ENCODE measurements around the gene ENOSF1. TPM values are rescaled to one million over a fixed set of nuclear protein-coding genes. Genes with fewer than 3 reads are reported as not detected.
A peak's percentile ranks its signal among the peaks of the same experiment; 100 is the strongest.
"Not testable (repeated sequence)": the region's sequence is repeated elsewhere in the genome, so short reads cannot be mapped to it uniquely, and the experiment has no call there.

Gene ENOSF1
- 10 to 100 TPM; 92.6 to 97.4 TPM for total RNA-seq

GRCh38 chr18:712401-713134, at the start of gene ENOSF1:
Gene ENOSF1 (minus strand): TSS chr18:712630. CDS start chr18:712587, 43 bp downstream.
- peak; percentile 95 for DNase-seq
- H3K4me1 Mint-ChIP-seq: peaks cover 53% of the 10 kb centered on the region
- peak within 1 kb of the TSS; percentile 94 for H3K4me3 Mint-ChIP-seq
- CTCF ChIA-PET: interaction anchor here (0.5 to 2.4 kb wide), 12 partner anchors 12 to 1642 kb away, joined by 3 to 23 read pairs (median 4); no protein-coding TSS in a partner anchor
- H3K36me3 Mint-ChIP-seq (ENCODE audit: low read depth): peaks cover 33% of the 10 kb centered on the region
- POLR2A ChIA-PET: interaction anchor here (0.6 to 1.0 kb wide), 9 partner anchors 10 to 118 kb away, joined by 3 to 6 read pairs (median 4); partner anchors contain the start of gene TYMS
- ATAC-seq: peak; percentile 91
- H3K27me3 Mint-ChIP-seq: no peaks in the 10 kb centered on the region
- H3K9me3 Mint-ChIP-seq (ENCODE audit: low read depth): no peaks in the 10 kb centered on the region
- intact Hi-C loops (cut with DNase I, micrococcal nuclease): loop anchor here (1.0 to 5.0 kb wide), 10 partner anchors 54 to 1942 kb away; partner anchors contain the start of genes CLUL1 (in 1 of the 2), SMCHD1 (in 1 of the 2), THOC1 (in 1 of the 2) and USP14 (in 1 of the 2)
- H3K27ac Mint-ChIP-seq: peak within 1 kb of the TSS; percentile 99

- CTCF ChIA-PET; DNase-seq; H3K27me3 Mint-ChIP-seq; H3K9me3 Mint-ChIP-seq (ENCODE audit: low read depth); H3K27ac Mint-ChIP-seq; ATAC-seq; POLR2A ChIA-PET; H3K4me3 Mint-ChIP-seq; H3K4me1 Mint-ChIP-seq; H3K36me3 Mint-ChIP-seq (ENCODE audit: low read depth): not testable (repeated sequence)
- intact Hi-C loops (cut with DNase I, micrococcal nuclease): loop anchor here in 1 of 2 experiments (5.0 kb wide), 1 partner anchor 47 kb away; no protein-coding TSS in a partner anchor
Measured at GRCh38 chr18:759864-760263, 47.4 kb upstream of the ENOSF1 start.

DNA sequence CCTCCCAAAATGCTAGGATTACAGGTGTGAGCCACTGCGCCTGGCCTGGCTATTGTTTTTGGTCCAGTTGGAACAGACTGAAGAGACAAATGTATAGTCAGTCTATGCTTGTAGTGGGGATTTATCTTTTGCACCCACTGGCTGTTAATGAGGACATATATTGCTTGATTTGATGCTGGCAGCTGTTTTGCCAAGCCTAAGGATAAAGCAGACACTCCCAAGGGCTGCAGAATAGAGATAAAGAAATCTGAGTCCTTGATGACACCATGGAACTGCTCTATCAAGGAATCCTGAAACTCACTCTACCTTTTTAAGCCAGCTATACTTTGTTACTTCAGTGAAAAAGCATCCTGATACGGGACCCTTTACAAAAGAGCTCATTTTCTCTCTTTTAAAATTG, 43.1 kb upstream of the ENOSF1 start:
- no peaks in the 10 kb centered on the region for H3K27me3 Mint-ChIP-seq
- intact Hi-C loops (cut with DNase I, micrococcal nuclease): no loop called here
- ATAC-seq (no peak), DNase-seq (no peak)
- no peak overlapping the region for H3K27ac Mint-ChIP-seq
- ChIA-PET POLR2A (interaction anchor here (0.7 kb wide), 1 partner anchor 19 kb away, joined by 3 read pairs; no protein-coding TSS in a partner anchor), CTCF (interaction anchor here (0.9 to 1.2 kb wide), 3 partner anchors 13 to 84 kb away, joined by 3 to 7 read pairs (median 3); no protein-coding TSS in a partner anchor)
- H3K4me1 Mint-ChIP-seq: no peaks in the 10 kb centered on the region
- no peak overlapping the region for H3K4me3 Mint-ChIP-seq
- H3K9me3 Mint-ChIP-seq (ENCODE audit: low read depth): no peaks in the 10 kb centered on the region
- H3K36me3 Mint-ChIP-seq (ENCODE audit: low read depth): peaks cover 17% of the 10 kb centered on the region

- H3K27me3 Mint-ChIP-seq: no peaks in the 10 kb centered on the region
- ChIA-PET CTCF (interaction anchor here (1.5 kb wide), 1 partner anchor 32 kb away, joined by 4 read pairs; no protein-coding TSS in a partner anchor), POLR2A (interaction anchor here (0.6 kb wide), 2 partner anchors 51 to 54 kb away, joined by 3 to 6 read pairs; no protein-coding TSS in a partner anchor)
- DNase-seq (no peak), ATAC-seq (no peak)
- no peak overlapping the region for H3K27ac Mint-ChIP-seq
- no peak overlapping the region for H3K4me3 Mint-ChIP-seq
- no peaks in the 10 kb centered on the region for H3K4me1 Mint-ChIP-seq
- no peaks in the 10 kb centered on the region for H3K9me3 Mint-ChIP-seq (ENCODE audit: low read depth)
- peaks cover 17% of the 10 kb centered on the region for H3K36me3 Mint-ChIP-seq (ENCODE audit: low read depth)
- intact Hi-C loops (cut with DNase I, micrococcal nuclease): no loop called here
Measured at GRCh38 chr18:754656-755055, 42.2 kb upstream of the ENOSF1 start.

GRCh38 chr18:750456-750855, 38.0 kb upstream of the ENOSF1 start:
- peaks cover 26% of the 10 kb centered on the region for H3K36me3 Mint-ChIP-seq (ENCODE audit: low read depth)
- ChIA-PET CTCF (interaction anchor here (1.3 kb wide), 1 partner anchor 89 kb away, joined by 4 read pairs; no protein-coding TSS in a partner anchor), POLR2A (no interaction called here)
- no peak overlapping the region for H3K27ac Mint-ChIP-seq
- no peaks in the 10 kb centered on the region for H3K4me1 Mint-ChIP-seq
- H3K4me3 Mint-ChIP-seq: no peak overlapping the region
- ATAC-seq (no peak), DNase-seq (no peak)
- intact Hi-C loops (cut with DNase I, micrococcal nuclease): no loop called here
- no peaks in the 10 kb centered on the region for H3K27me3 Mint-ChIP-seq
- H3K9me3 Mint-ChIP-seq (ENCODE audit: low read depth): no peaks in the 10 kb centered on the region

GRCh38 chr18:744832-745597, 32.6 kb upstream of the ENOSF1 start:
- H3K27ac Mint-ChIP-seq: no peak overlapping the region
- H3K4me3 Mint-ChIP-seq: no peak overlapping the region
- ATAC-seq (no peak), DNase-seq (no peak)
- intact Hi-C loops (cut with DNase I, micrococcal nuclease): no loop called here
- H3K9me3 Mint-ChIP-seq (ENCODE audit: low read depth): no peaks in the 10 kb centered on the region
- no peaks in the 10 kb centered on the region for H3K4me1 Mint-ChIP-seq
- POLR2A ChIA-PET: no interaction called here
- peaks cover 29% of the 10 kb centered on the region for H3K36me3 Mint-ChIP-seq (ENCODE audit: low read depth)
- CTCF ChIA-PET: interaction anchor here (1.0 to 10.2 kb wide), 2 partner anchors 88 to 94 kb away, joined by 3 to 155 read pairs; no protein-coding TSS in a partner anchor
- H3K27me3 Mint-ChIP-seq: no peaks in the 10 kb centered on the region

GRCh38 chr18:741931-742512, 29.6 kb upstream of the ENOSF1 start:
- H3K27ac Mint-ChIP-seq: no peak overlapping the region
- H3K9me3 Mint-ChIP-seq (ENCODE audit: low read depth): no peaks in the 10 kb centered on the region
- no peaks in the 10 kb centered on the region for H3K27me3 Mint-ChIP-seq
- ChIA-PET POLR2A (no interaction called here), CTCF (interaction anchor here (0.6 to 10.2 kb wide), 12 partner anchors 11 to 112 kb away, joined by 3 to 155 read pairs (median 4); no protein-coding TSS in a partner anchor)
- intact Hi-C loops (cut with DNase I, micrococcal nuclease): loop anchor here (1.0 kb wide), 3 partner anchors 88 to 97 kb away; no protein-coding TSS in a partner anchor
- ATAC-seq: peak; percentile 68
- H3K4me3 Mint-ChIP-seq: no peak overlapping the region
- DNase-seq: no peak
- H3K36me3 Mint-ChIP-seq (ENCODE audit: low read depth): peaks cover 24% of the 10 kb centered on the region
- H3K4me1 Mint-ChIP-seq: no peaks in the 10 kb centered on the region

- peaks cover 25% of the 10 kb centered on the region for H3K36me3 Mint-ChIP-seq (ENCODE audit: low read depth)
- peaks cover 3% of the 10 kb centered on the region for H3K4me1 Mint-ChIP-seq
- H3K9me3 Mint-ChIP-seq (ENCODE audit: low read depth): no peaks in the 10 kb centered on the region
- intact Hi-C loops (cut with DNase I, micrococcal nuclease): no loop called here
- ChIA-PET CTCF (interaction anchor here (0.7 to 2.5 kb wide), 4 partner anchors 82 to 107 kb away, joined by 3 to 7 read pairs (median 5); no protein-coding TSS in a partner anchor), POLR2A (no interaction called here)
- no peak for DNase-seq
- H3K27me3 Mint-ChIP-seq: no peaks in the 10 kb centered on the region
- no peak overlapping the region for H3K27ac Mint-ChIP-seq
- H3K4me3 Mint-ChIP-seq: no peak overlapping the region
- ATAC-seq: no peak
Measured at GRCh38 chr18:732371-732770, 19.9 kb upstream of the ENOSF1 start.

GRCh38 chr18:731185-731584, 18.8 kb upstream of the ENOSF1 start:
- ATAC-seq (no peak), DNase-seq (no peak)
- no peaks in the 10 kb centered on the region for H3K27me3 Mint-ChIP-seq
- ChIA-PET CTCF (interaction anchor here (0.9 to 2.5 kb wide), 5 partner anchors 11 to 101 kb away, joined by 3 to 7 read pairs (median 3); partner anchors contain the start of gene ENOSF1), POLR2A (interaction anchor here (0.8 kb wide), 2 partner anchors 11 to 18 kb away, joined by 3 to 4 read pairs; partner anchors contain the start of gene ENOSF1)
- peaks cover 24% of the 10 kb centered on the region for H3K36me3 Mint-ChIP-seq (ENCODE audit: low read depth)
- H3K4me3 Mint-ChIP-seq: no peak overlapping the region
- peaks cover 3% of the 10 kb centered on the region for H3K4me1 Mint-ChIP-seq
- no peak overlapping the region for H3K27ac Mint-ChIP-seq
- intact Hi-C loops (cut with DNase I, micrococcal nuclease): no loop called here
- H3K9me3 Mint-ChIP-seq (ENCODE audit: low read depth): no peaks in the 10 kb centered on the region

GRCh38 chr18:730692-731091, 18.3 kb upstream of the ENOSF1 start:
- ATAC-seq: no peak
- intact Hi-C loops (cut with DNase I, micrococcal nuclease): no loop called here
- H3K27me3 Mint-ChIP-seq: no peaks in the 10 kb centered on the region
- peaks cover 3% of the 10 kb centered on the region for H3K4me1 Mint-ChIP-seq
- no peaks in the 10 kb centered on the region for H3K9me3 Mint-ChIP-seq (ENCODE audit: low read depth)
- DNase-seq: no peak
- peaks cover 24% of the 10 kb centered on the region for H3K36me3 Mint-ChIP-seq (ENCODE audit: low read depth)
- ChIA-PET POLR2A (no interaction called here), CTCF (interaction anchor here (0.7 to 1.5 kb wide), 2 partner anchors 12 to 109 kb away, joined by 4 read pairs; no protein-coding TSS in a partner anchor)
- H3K27ac Mint-ChIP-seq: no peak overlapping the region
- H3K4me3 Mint-ChIP-seq: no peak overlapping the region

- H3K9me3 Mint-ChIP-seq (ENCODE audit: low read depth); H3K4me3 Mint-ChIP-seq; intact Hi-C loops (cut with DNase I, micrococcal nuclease); DNase-seq; H3K4me1 Mint-ChIP-seq; POLR2A ChIA-PET; H3K27me3 Mint-ChIP-seq; H3K27ac Mint-ChIP-seq: not testable (repeated sequence)
- CTCF ChIA-PET: interaction anchor here (0.7 to 1.5 kb wide), 2 partner anchors 12 to 109 kb away, joined by 4 read pairs; no protein-coding TSS in a partner anchor
- peaks cover 19% of the 10 kb centered on the region for H3K36me3 Mint-ChIP-seq (ENCODE audit: low read depth)
- peak; percentile 65 for ATAC-seq
Measured at GRCh38 chr18:730120-730519, 17.7 kb upstream of the ENOSF1 start.
